GM19043 (cell line): ENCODE data around the gene SDS.

Experiments
- ATAC-seq: cut with Tn5 transposase; IDR thresholded peaks from one replicate; pipeline ENCODE4 v1.9.1; 2021; ENCODE audit warnings: low read depth; ENCODE audit not compliant: unreplicated experiment

SDS gene

GRCh38 chr12:113427882-113428281 lies 24.2 kb upstream of the SDS start:
- no peak for ATAC-seq

- no peak for ATAC-seq
Observed at GRCh38 chr12:113425960-113426453, 22.3 kb upstream of the SDS start.

- ATAC-seq: no peak
Observed at GRCh38 chr12:113424915-113425823, 21.5 kb upstream of the SDS start.

- ATAC-seq: no peak
Observed at GRCh38 chr12:113424456-113424855, 20.8 kb upstream of the SDS start.

GRCh38 chr12:113422886-113423669 lies 19.4 kb upstream of the SDS start:
- no peak for ATAC-seq

- peak; percentile 94 for ATAC-seq
Observed at GRCh38 chr12:113422030-113422885, 18.6 kb upstream of the SDS start, which contains the start of gene SDSL. SDSL (plus strand) TSS chr12:113422380; CDS start chr12:113427983, 5,603 bp downstream.

DNA sequence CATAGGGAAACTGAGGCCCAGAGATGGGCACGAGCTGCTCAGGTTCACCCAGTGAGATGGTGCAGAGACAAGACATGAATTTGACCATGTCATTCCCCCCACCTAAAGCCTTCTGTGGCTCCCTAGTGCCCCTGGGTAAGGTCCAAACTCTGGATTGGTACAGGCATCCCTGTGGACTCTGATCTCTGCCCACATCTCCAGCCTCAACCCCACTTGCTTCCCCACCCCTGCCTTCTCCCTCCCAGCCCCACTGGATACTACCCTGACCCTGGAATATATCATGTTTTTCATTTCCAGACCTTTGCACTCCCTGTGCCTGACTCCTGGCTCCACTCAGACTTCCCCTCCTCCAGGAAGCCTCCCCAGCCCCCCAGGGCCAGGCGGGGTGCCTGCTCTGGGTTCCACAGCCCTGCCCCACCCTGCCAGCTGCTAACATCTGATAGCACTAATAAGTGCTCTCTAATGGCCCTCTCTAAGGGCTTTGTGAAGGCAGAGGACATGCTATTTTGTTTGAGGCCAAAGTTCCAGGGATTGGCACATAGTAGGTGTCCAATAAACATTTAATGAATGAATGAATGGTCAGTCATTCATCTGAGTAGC lies 17.4 kb upstream of the SDS start:
- no peak for ATAC-seq

- ATAC-seq: no peak
Observed at GRCh38 chr12:113418213-113418879, 14.7 kb upstream of the SDS start.

GRCh38 chr12:113416091-113416754 lies 12.5 kb upstream of the SDS start:
- ATAC-seq: no peak

DNA sequence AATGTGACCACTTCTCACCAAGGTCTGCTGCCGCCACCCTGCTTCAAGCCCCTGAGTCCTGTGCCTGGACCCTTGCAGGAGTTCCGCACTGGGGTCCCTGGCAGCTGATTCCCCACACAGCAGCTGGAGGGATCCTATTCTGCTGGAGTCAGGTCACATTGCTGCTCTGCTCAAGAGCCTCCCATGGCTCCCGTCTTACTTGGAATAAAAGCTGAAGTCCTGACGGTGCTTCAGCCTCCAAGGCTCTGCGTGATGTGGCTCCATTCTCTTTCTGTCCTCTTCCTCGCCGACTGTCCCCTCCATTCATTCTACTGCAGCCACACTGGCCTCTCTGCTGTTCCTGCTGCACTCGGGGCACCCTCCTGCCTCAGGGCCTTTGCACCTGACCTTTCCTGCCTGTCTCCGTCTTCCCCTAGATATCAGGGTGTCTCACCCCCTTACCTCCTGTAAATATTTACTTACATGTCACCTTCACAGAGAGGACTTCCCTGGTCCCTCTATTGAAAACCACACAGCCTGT lies 10.9 kb upstream of the SDS start:
- ATAC-seq: no peak

DNA sequence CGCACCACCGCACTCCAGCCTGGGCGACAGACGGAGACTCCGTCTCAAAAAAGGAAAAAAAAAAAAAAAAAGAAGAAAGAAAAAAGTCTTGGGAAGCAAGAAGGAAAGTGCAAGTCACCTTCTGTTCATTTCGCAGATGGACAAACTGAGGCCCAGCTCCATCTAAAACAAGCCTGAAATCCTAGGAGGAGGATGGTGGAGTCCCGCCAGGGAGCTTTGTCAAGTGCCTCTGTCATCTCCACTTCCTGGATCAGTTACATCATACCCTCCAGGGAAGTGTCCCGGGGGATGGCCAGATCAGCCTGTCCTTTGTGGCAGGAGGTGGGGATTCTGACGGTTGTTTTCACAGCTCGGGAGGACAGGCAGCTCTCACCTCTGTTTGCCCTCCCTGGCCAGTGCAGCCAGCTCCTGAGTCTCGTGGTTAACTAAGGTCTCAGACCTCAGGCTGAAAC lies 9.8 kb upstream of the SDS start:
- ATAC-seq: no peak

GRCh38 chr12:113409462-113410124 lies 5.9 kb upstream of the SDS start:
- ATAC-seq: no peak

- no peak for ATAC-seq
Observed at GRCh38 chr12:113408756-113409298, 5.1 kb upstream of the SDS start.

- ATAC-seq: no peak
Observed at GRCh38 chr12:113407931-113408600, 4.4 kb upstream of the SDS start.

DNA sequence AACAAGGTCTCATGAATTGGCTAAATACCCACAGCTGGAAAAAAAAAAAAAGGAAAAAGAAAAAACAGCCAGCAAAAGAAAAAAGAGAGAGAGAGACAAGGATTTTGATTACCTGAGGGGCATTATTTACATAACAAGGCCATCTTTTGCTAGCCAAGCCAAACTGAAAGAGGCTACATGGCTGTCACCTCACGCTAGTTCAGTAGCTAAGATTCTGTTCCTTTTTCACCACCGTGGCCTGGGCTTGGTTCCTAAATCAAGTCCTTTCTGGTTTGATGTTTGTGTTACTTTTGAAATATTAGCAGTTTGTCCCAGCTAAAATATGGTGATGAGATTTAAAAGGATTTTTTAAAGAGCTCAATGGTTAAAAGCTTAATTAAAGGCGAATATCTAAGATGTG lies 2.0 kb upstream of the SDS start:
- no peak for ATAC-seq

- ATAC-seq: no peak
Observed at GRCh38 chr12:113402586-113403260, 964 bp downstream of the SDS start.
